DND-41 (cell line): Measurements from ENCODE around the gene SMIM36.

Source experiments
- ATAC-seq: fragments of 200-7000 bp; cut with Tn5 transposase; 3 replicates; pipeline ENCODE4 v1.9.1; 2021; ENCODE audit warnings: low read depth; ENCODE audit not compliant: insufficient read depth
- DNase-seq: peaks from one replicate; pipeline ENCODE4 v3.0.0-alpha.2; 2020
- H2AFZ ChIP-seq: 2 replicates; pipeline ENCODE4 v1.6.0; 2012; ENCODE audit warnings: low read depth, low read length
- H3K27ac ChIP-seq: 2 replicates; pipeline ENCODE4 v1.5.1; 2012; ENCODE audit warnings: low read length, inconsistent platforms
- H3K27me3 ChIP-seq: fragments of 200-600 bp; sonication (generic); 2 replicates; pipeline ENCODE4 v1.6.0; 2012; ENCODE audit warnings: low read length, mild to moderate bottlenecking, inconsistent platforms; ENCODE audit not compliant: insufficient read depth, poor library complexity
- H3K36me3 ChIP-seq: 2 replicates; pipeline ENCODE4 v1.5.1; 2012; ENCODE audit warnings: low read length, inconsistent platforms; ENCODE audit not compliant: insufficient read depth
- H3K4me1 ChIP-seq: 2 replicates; pipeline ENCODE4 v1.5.1; 2012; ENCODE audit warnings: mild to moderate bottlenecking, low read length; ENCODE audit not compliant: insufficient read depth
- H3K4me2 ChIP-seq: 2 replicates; pipeline ENCODE4 v1.6.0; 2012; ENCODE audit warnings: mild to moderate bottlenecking, moderate library complexity, low read length, inconsistent platforms; ENCODE audit not compliant: insufficient read depth
- H3K4me3 ChIP-seq, 2 experiments: fragments of 200-600 bp in 1 of 2; shearing (Covaris generic) in 1 of 2; 2 replicates each; pipeline ENCODE4 v1.5.1; 2012 to 2016; ENCODE audit warnings: inconsistent platforms in 2 of 2, low read length in 2 of 2, mild to moderate bottlenecking in 2 of 2, low read depth in 1 of 2, moderate library complexity in 1 of 2
- H3K79me2 ChIP-seq: 2 replicates; pipeline ENCODE4 v1.6.0; 2012; ENCODE audit warnings: low read length, inconsistent platforms; ENCODE audit not compliant: insufficient read depth
- H3K9ac ChIP-seq: 2 replicates; pipeline ENCODE4 v1.6.0; 2012; ENCODE audit warnings: low read depth, mild to moderate bottlenecking, inconsistent platforms, low read length, moderate library complexity
- H3K9me3 ChIP-seq: 2 replicates; pipeline ENCODE4 v1.5.1; 2012; ENCODE audit warnings: low read length, moderate library complexity, mild to moderate bottlenecking, inconsistent platforms; ENCODE audit not compliant: insufficient read depth, severe bottlenecking
- H4K20me1 ChIP-seq: 2 replicates; pipeline ENCODE4 v1.6.0; 2012; ENCODE audit warnings: low read length; ENCODE audit not compliant: insufficient read depth
- CTCF ChIP-seq: IDR thresholded peaks from 2 replicates; pipeline ENCODE4 v1.5.1; 2012; ENCODE audit warnings: borderline replicate concordance, low read length, moderate library complexity, mild to moderate bottlenecking; ENCODE audit not compliant: poor library complexity, severe bottlenecking; ENCODE audit errors: extremely low read depth
- EZH2 ChIP-seq: IDR thresholded peaks from 3 replicates; pipeline ENCODE4 v1.6.1; 2012; ENCODE audit warnings: borderline replicate concordance, low read depth, mild to moderate bottlenecking, moderate library complexity, low read length, inconsistent platforms; ENCODE audit not compliant: severe bottlenecking

The SMIM36 gene

GRCh38 chr17:55413825-55414489 lies 97.3 kb downstream of the SMIM36 start:
- Histone ChIP-seq H3K79me2 (peaks cover 44% of the 10 kb centered on the region), H3K4me3 (no peak overlapping the region), H3K4me2 (no peak overlapping the region), H3K27me3 (no peaks in the 10 kb centered on the region), H3K27ac (no peak overlapping the region), H4K20me1 (peaks cover 19% of the 10 kb centered on the region), H3K4me1 (peaks cover 8% of the 10 kb centered on the region; the same call in 1 of the 2 replicates), H3K9ac (no peak overlapping the region), H3K9me3 (no peaks in the 10 kb centered on the region), H2AFZ (no peak overlapping the region), H3K36me3 (peaks cover 60% of the 10 kb centered on the region)
- ATAC-seq (no peak), DNase-seq (no peak)
- no peak for TF ChIP-seq CTCF

GRCh38 chr17:55411463-55411855 lies 99.8 kb downstream of the SMIM36 start:
- no peaks in the 10 kb centered on the region for H3K9me3 ChIP-seq
- H3K36me3 ChIP-seq = peaks cover 76% of the 10 kb centered on the region
- no peaks in the 10 kb centered on the region; the same call in 1 of the 2 replicates for H3K4me1 ChIP-seq
- TF ChIP-seq CTCF (no peak), EZH2 (no peak)
- no peak overlapping the region for H3K9ac ChIP-seq
- H4K20me1 ChIP-seq = peaks cover 8% of the 10 kb centered on the region; the same call in 1 of the 2 replicates
- no peak overlapping the region for H3K4me2 ChIP-seq
- no peak overlapping the region for H2AFZ ChIP-seq
- H3K79me2 ChIP-seq = peaks cover 19% of the 10 kb centered on the region
- no peak for DNase-seq
- H3K27me3 ChIP-seq = no peaks in the 10 kb centered on the region
- ATAC-seq = no peak
- H3K27ac ChIP-seq = no peak overlapping the region
- H3K4me3 ChIP-seq = no peak overlapping the region

GRCh38 chr17:55410722-55411462 lies 100.4 kb downstream of the SMIM36 start:
- no peak for DNase-seq
- H2AFZ ChIP-seq = no peak overlapping the region
- H3K79me2 ChIP-seq = peaks cover 13% of the 10 kb centered on the region
- H3K9me3 ChIP-seq = no peaks in the 10 kb centered on the region
- H3K4me1 ChIP-seq = no peaks in the 10 kb centered on the region; the same call in 1 of the 2 replicates
- peaks cover 82% of the 10 kb centered on the region for H3K36me3 ChIP-seq
- ATAC-seq = no peak
- peak; percentile 5 for TF ChIP-seq CTCF
- TF ChIP-seq EZH2 = no peak
- no peak overlapping the region for H3K4me2 ChIP-seq
- peaks cover 6% of the 10 kb centered on the region; the same call in 1 of the 2 replicates for H4K20me1 ChIP-seq
- H3K9ac ChIP-seq = no peak overlapping the region
- H3K4me3 ChIP-seq = no peak overlapping the region
- H3K27ac ChIP-seq = no peak overlapping the region
- no peaks in the 10 kb centered on the region for H3K27me3 ChIP-seq
